Chondrocyte (in vitro differentiated cells): ENCODE measurements around the gene PPP4R2. TPM values are rescaled to one million over a fixed set of nuclear protein-coding genes. Genes with fewer than 3 reads are reported as not detected.

Experiments used
- DNase-seq: peaks from one replicate; pipeline ENCODE4 v3.0.0; 2021; ENCODE audit warnings: mixed read lengths, low spot score
- H3K27ac Mint-ChIP-seq: one replicate; pipeline ENCODE4 v1.8.0; 2021; ENCODE audit warnings: mild to moderate bottlenecking, moderate library complexity, mixed read lengths; ENCODE audit not compliant: unreplicated experiment
- H3K27me3 Mint-ChIP-seq: 2 replicates; pipeline ENCODE4 v1.8.0; 2021; ENCODE audit warnings: low read depth, mixed read lengths
- H3K36me3 Mint-ChIP-seq: 2 replicates; pipeline ENCODE4 v1.8.0; 2021; ENCODE audit warnings: low read depth, mixed read lengths
- H3K4me1 Mint-ChIP-seq: 2 replicates; pipeline ENCODE4 v1.8.0; 2021; ENCODE audit warnings: low read depth, mild to moderate bottlenecking, mixed read lengths
- H3K4me3 Mint-ChIP-seq: one replicate; pipeline ENCODE4 v1.8.0; 2021; ENCODE audit warnings: mild to moderate bottlenecking, moderate library complexity, mixed read lengths; ENCODE audit not compliant: unreplicated experiment
- H3K9me3 Mint-ChIP-seq: 2 replicates; pipeline ENCODE4 v1.8.0; 2021; ENCODE audit warnings: low read depth, mixed read lengths
- CTCF ChIP-seq: fragments of 200-600 bp; sonication (generic); IDR thresholded peaks from 2 replicates; pipeline ENCODE4 v1.5.0; 2021; ENCODE audit warnings: antibody characterized with exemption, mild to moderate bottlenecking, moderate library complexity
- total RNA-seq: library from RNA; stranded (reverse); gene quantifications from 3 replicates; pipeline ENCODE4 v1.2.1, GENCODE V29; 2021

PPP4R2 gene
- total RNA-seq, 1 donor from 2014 or later, result 70.0 TPM

- Mint-ChIP-seq H3K9me3 (no peaks in the 10 kb centered on the region), H3K27me3 (no peaks in the 10 kb centered on the region), H3K4me1 (peaks cover 41% of the 10 kb centered on the region), H3K4me3 (no peak overlapping the region), H3K36me3 (peaks cover 1% of the 10 kb centered on the region), H3K27ac (no peak overlapping the region)
- TF ChIP-seq CTCF, result no peak
- no peak for DNase-seq
Measured at GRCh38 chr3:73043414-73043813, 46.8 kb downstream of the PPP4R2 start.

DNA sequence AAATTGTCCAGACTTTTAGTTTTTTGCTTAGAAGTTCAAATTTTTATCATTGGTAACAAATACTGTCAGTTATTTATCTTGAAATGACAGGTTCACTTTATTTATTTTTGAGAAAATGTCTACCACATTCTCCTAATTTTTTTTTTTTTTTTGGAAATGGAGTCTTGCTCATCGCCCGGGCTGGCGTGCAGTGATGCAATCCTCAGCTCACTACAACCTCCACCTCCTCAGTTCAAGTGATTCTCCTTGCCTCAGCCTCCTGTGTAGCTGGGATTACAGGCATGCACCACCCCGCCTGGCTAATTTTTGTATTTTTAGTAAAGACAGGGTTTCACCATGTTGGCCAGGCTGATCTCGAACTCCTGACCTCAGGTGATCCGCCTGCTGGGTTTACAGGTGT, 48.8 kb downstream of the PPP4R2 start:
- no peak for TF ChIP-seq CTCF
- H3K27ac Mint-ChIP-seq, result no peak overlapping the region
- H3K9me3 Mint-ChIP-seq, result no peaks in the 10 kb centered on the region
- no peak overlapping the region for H3K4me3 Mint-ChIP-seq
- peaks cover 4% of the 10 kb centered on the region for H3K36me3 Mint-ChIP-seq
- H3K27me3 Mint-ChIP-seq, result no peaks in the 10 kb centered on the region
- H3K4me1 Mint-ChIP-seq, result peaks cover 45% of the 10 kb centered on the region
- DNase-seq, result no peak

DNA sequence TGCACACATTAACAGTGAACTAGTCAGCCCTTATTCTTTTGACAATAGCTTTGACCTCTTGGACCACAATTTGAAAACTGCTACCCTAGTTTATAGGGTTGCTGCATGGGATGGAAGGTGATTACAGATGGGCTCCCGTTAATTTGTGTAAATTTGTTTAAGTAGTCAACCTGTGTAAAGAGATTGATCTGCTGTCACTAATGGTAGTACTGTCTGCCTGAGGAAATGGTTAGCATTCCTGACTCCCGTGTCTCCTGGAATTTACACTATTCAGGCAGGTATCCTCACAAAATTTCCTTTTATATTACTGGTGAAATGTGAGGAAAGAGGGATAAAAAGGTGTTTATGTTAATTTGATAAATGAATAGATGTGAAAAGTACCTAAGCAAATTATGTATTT, 49.6 kb downstream of the PPP4R2 start:
- no peaks in the 10 kb centered on the region for H3K27me3 Mint-ChIP-seq

DNA sequence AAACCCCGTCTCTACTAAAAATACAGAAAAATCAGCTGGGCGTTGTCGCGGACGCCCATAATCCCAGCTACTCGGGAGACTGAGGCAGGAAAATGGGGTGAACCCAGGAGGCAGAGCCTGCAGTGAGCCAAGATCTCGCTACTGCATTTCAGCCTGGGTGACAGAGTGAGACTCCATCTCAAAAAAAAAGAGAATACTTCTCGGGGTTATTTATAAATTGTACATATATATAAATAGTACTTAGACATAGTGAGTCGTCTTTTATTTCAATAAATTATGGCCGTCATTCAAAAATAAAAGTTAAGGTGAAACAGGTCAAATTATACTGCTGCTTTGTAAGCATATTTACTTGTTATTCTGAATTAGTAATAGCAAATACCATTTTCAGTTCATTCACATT, 52.7 kb downstream of the PPP4R2 start:
- Mint-ChIP-seq H3K4me1 (peaks cover 22% of the 10 kb centered on the region), H3K27ac (no peak overlapping the region), H3K4me3 (no peak overlapping the region), H3K27me3 (no peaks in the 10 kb centered on the region), H3K36me3 (peaks cover 6% of the 10 kb centered on the region), H3K9me3 (no peaks in the 10 kb centered on the region)
- no peak for TF ChIP-seq CTCF
- no peak for DNase-seq

More for the DNA sequence above, 49.6 kb downstream of the PPP4R2 start:
- peaks cover 38% of the 10 kb centered on the region for H3K4me1 Mint-ChIP-seq
- H3K27ac Mint-ChIP-seq, result peak overlapping the region; percentile 18
- no peak for TF ChIP-seq CTCF
- no peak overlapping the region for H3K4me3 Mint-ChIP-seq
- no peaks in the 10 kb centered on the region for H3K9me3 Mint-ChIP-seq
- peaks cover 4% of the 10 kb centered on the region for H3K36me3 Mint-ChIP-seq
- DNase-seq, result no peak

DNA sequence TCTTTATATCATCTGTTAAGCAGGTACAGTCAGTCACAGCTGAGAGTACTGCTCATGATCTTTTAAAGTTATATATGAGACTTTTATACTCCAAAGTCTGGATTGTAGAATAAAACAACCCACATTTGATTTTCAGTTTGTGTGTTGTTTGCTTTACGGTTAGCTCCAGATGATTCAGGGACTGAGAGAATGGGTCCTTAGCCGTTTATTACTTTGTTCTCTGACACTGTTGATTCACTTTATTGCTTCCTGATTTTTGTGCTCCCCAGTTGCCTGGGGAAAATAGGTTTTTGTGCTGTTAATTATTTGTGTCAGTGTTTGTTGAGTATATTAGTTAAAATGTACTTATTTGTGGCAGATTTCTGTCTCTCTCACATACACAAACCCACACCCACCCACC, 56.2 kb downstream of the PPP4R2 start:
- DNase-seq, result no peak
- no peak overlapping the region for H3K27ac Mint-ChIP-seq

More for the DNA sequence above, 56.2 kb downstream of the PPP4R2 start:
- H3K4me1 Mint-ChIP-seq, result peaks cover 23% of the 10 kb centered on the region
- no peaks in the 10 kb centered on the region for H3K27me3 Mint-ChIP-seq
- H3K9me3 Mint-ChIP-seq, result no peaks in the 10 kb centered on the region
- peaks cover 5% of the 10 kb centered on the region for H3K36me3 Mint-ChIP-seq
- H3K4me3 Mint-ChIP-seq, result no peak overlapping the region
- no peak for TF ChIP-seq CTCF
